Measurements from ENCODE around the gene NR2F2.
"Not testable (repeated sequence)": the region's sequence is repeated elsewhere in the genome, so short reads cannot be mapped to it uniquely, and the experiment has no call there.

Gene NR2F2

GRCh38 chr15:96374499-96374898, 44.0 kb downstream of the NR2F2 start:
- no peak for DNase-seq

- not testable (repeated sequence) for DNase-seq
These were observed 49.1 kb downstream of the NR2F2 start for GRCh38 chr15:96379592-96379991.

GRCh38 chr15:96381463-96381862, 51.0 kb downstream of the NR2F2 start:
- DNase-seq: no peak

GRCh38 chr15:96385195-96385594, 54.7 kb downstream of the NR2F2 start:
- no peak for DNase-seq

- DNase-seq: no peak
These were observed 58.2 kb downstream of the NR2F2 start for GRCh38 chr15:96388673-96389072.

Measured in NCI-H1092 treated with DMSO at 0.1 percent for 48 hours (cell line).